Tibial artery (tissue), 4 donors: Measurements from ENCODE around the gene IL19.

Source experiments
- DNase-seq, 2 donors: peaks; one replicate each; pipeline ENCODE4 v3.0.0-alpha.2; 2019
- H3K27ac ChIP-seq, 2 donors: fragments of 200-600 bp; sonication (generic) in 1 of 2; 1 replicate in 1 of 2; 2 replicates in 1 of 2; pipeline ENCODE4 v1.5.1; 2018 to 2019; ENCODE audit warnings: mild to moderate bottlenecking in 1 of 2
- H3K27me3 ChIP-seq, 2 donors: fragments of 200-600 bp; sonication (generic) in 1 of 2; one replicate each; pipeline versions ENCODE4 v1.5.1 to v1.6.0; 2016 to 2019
- H3K36me3 ChIP-seq, 3 donors: fragments of 200-600 bp; sonication (generic) in 2 of 3; one replicate each; pipeline ENCODE4 v1.5.1; 2016 to 2019; ENCODE audit warnings: mild to moderate bottlenecking in 2 of 3
- H3K4me1 ChIP-seq, 4 donors: fragments of 200-600 bp; sonication (generic) in 2 of 4; 1 replicate in 3 of 4; 2 replicates in 1 of 4; pipeline ENCODE4 v1.5.1; 2016 to 2019
- H3K4me3 ChIP-seq, 2 donors: fragments of 200-600 bp; sonication (generic) in 1 of 2; 1 replicate in 1 of 2; 2 replicates in 1 of 2; pipeline ENCODE4 v1.5.1; 2018 to 2019; ENCODE audit warnings: mild to moderate bottlenecking in 2 of 2
- H3K9me3 ChIP-seq, 3 donors: fragments of 200-600 bp; sonication (generic) in 1 of 3; one replicate each; pipeline ENCODE4 v1.5.1; 2016 to 2019
- CTCF ChIP-seq, 2 experiments: fragments of 200-600 bp in 1 of 2; fragments of 450-650 bp in 1 of 2; IDR thresholded peaks; one replicate each; pipeline ENCODE4 v1.5.1; 2017 to 2019; ENCODE audit warnings: antibody characterized with exemption in 2 of 2, mild to moderate bottlenecking in 1 of 2, moderate library complexity in 1 of 2
- intact Hi-C: fragments of 100-400 bp; cut with DNase I; formaldehyde crosslinking; loops from one replicate; pipeline ENCODE4 v1.15.0; 2023; ENCODE audit warnings: low total_unique reads

The IL19 gene

GRCh38 chr1:206770531-206771337 lies at the start of gene IL19:
Gene IL19, plus strand, starts transcription at chr1:206770773. Its CDS starts 65,890 bp downstream, at chr1:206836663.
- intact Hi-C loops, result no loop called here
- Histone ChIP-seq H3K27me3 (peaks cover 0 to 8% of the 10 kb centered on the region in 2 donors), H3K9me3 (no peaks in the 10 kb centered on the region), H3K4me1 (no peaks in the 10 kb centered on the region), H3K4me3 (no peak within 1 kb of the TSS), H3K27ac (no peak within 1 kb of the TSS), H3K36me3 (no peaks in the 10 kb centered on the region)
- peak in 1 of 2 donors; percentile 34 for DNase-seq
- no peak for TF ChIP-seq CTCF (IDR thresholded peaks at IDR 0.05)

GRCh38 chr1:206721454-206721853 lies 49.1 kb upstream of the IL19 start:
- Histone ChIP-seq H3K36me3 (no peaks in the 10 kb centered on the region), H3K27ac (no peak overlapping the region), H3K4me1 (peaks cover 0 to 85% (median 56%) of the 10 kb centered on the region in 4 donors), H3K4me3 (no peak overlapping the region), H3K9me3 (no peaks in the 10 kb centered on the region), H3K27me3 (no peaks in the 10 kb centered on the region)
- DNase-seq, result no peak
- no peak for TF ChIP-seq CTCF (IDR thresholded peaks at IDR 0.05)
- intact Hi-C loops, result no loop called here

- Histone ChIP-seq H3K4me3 (no peak overlapping the region), H3K4me1 (peaks cover 0 to 85% (median 56%) of the 10 kb centered on the region in 4 donors), H3K9me3 (no peaks in the 10 kb centered on the region), H3K27ac (peak overlapping the region; percentile 64 to 69), H3K27me3 (no peaks in the 10 kb centered on the region), H3K36me3 (no peaks in the 10 kb centered on the region)
- TF ChIP-seq CTCF (IDR thresholded peaks at IDR 0.05), result no peak
- intact Hi-C loops, result no loop called here
- peak in 1 of 2 donors; percentile 65 for DNase-seq
Observed at GRCh38 chr1:206722751-206723461, 47.7 kb upstream of the IL19 start.

GRCh38 chr1:206723462-206723804 lies 47.1 kb upstream of the IL19 start:
- no peak overlapping the region for H3K4me3 ChIP-seq
- peak in 1 of 2 donors; percentile 67 for DNase-seq
- intact Hi-C loops, result no loop called here

More at GRCh38 chr1:206723462-206723804, 47.1 kb upstream of the IL19 start:
- H3K9me3 ChIP-seq, result no peaks in the 10 kb centered on the region
- H3K4me1 ChIP-seq, result peaks cover 0 to 90% (median 59%) of the 10 kb centered on the region in 4 donors
- no peaks in the 10 kb centered on the region for H3K27me3 ChIP-seq
- TF ChIP-seq CTCF (IDR thresholded peaks at IDR 0.05), result no peak
- H3K27ac ChIP-seq, result peak overlapping the region; percentile 64 to 69
- H3K36me3 ChIP-seq, result peaks cover 0 to under 1% (median 0%) of the 10 kb centered on the region in 3 donors
